OCI-M1 (cell line): ENCODE measurements around the gene RHCE.
"Not testable (repeated sequence)": the region's sequence is repeated elsewhere in the genome, so short reads cannot be mapped to it uniquely, and the experiment has no call there.

Experiments
- DNase-seq: peaks from one replicate; lab custom pipeline; 2025; lab: John Stamatoyannopoulos, UW

Gene RHCE

GRCh38 chr1:25397549-25397948 is 23.1 kb downstream of the RHCE start:
- DNase-seq: not testable (repeated sequence)

DNA sequence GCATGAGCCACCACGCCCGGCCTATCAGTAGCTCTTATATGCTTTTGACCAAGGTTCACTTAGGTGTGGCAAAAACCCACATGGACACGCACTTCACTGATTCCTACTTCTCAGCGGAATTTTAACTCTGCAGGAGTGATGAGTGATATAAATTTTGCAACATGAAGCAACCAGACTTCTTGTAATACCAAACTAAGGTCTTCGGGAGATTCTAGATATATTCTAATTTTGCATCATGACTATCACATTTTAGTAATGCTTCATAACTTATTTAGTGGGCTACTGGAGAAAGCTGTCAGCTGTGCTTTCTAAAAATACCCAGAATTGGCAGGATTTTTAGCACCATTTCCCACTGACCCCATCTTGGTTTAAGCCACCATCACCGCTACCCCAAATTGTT is 27.8 kb downstream of the RHCE start:
- no peak for DNase-seq

DNA sequence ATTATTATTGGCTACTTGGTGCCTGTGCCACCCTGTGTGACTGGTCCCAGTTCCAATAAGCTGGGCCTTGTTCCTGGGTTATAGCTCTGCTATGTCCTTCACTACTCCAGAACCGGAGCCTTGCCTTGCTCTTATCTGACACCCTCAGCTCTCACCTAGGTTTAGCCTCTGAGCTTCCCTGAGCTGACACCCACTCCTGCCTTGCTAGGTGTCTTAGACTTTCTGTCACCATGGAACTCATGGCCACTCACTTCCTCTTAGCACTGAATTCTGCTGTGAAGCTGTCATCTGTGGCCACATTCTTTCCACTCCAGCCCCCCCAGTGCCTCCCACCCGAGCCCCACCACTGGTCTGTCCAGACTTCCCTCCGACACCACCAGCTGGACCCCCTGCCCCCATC is 30.9 kb downstream of the RHCE start:
- DNase-seq: not testable (repeated sequence)

DNA sequence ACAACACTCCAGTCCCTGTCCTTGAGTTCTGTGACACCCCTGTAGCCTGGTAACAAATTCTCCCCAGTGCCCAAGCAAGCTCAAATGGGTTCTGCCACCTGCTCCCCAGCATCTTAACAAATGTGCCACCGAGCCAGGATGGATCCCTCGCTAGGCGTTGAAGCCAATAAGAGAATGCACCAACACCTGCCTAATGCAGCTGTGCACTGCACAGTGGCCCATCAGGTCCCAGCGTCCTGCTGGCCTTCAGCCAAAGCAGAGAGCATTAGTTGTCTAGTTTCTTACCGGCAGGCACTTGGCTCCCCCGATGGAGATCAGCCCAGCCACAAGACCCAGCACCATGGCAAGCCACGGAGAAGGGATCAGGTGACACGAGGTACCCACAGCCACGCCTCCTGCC is 31.9 kb downstream of the RHCE start:
- not testable (repeated sequence) for DNase-seq

DNA sequence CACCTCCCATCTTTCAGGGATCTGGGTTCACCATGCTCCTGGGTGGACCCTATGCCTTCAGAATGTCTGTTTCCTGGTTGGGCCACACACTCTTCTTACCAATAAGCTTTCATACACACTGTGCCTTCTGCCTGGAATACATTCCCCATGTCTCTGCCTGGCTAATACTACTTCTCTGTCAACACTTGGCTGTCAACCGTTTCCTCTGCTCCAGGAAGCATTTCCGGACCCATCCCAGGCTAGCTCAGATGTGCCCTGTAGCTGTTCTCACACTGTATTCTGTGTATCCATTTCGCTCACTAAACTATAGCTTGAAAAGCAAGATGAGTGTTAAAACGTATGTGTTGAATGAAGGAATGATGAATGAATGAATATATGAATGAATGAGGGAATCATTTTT is 33.5 kb downstream of the RHCE start:
- not testable (repeated sequence) for DNase-seq

GRCh38 chr1:25383875-25384274 is 36.8 kb downstream of the RHCE start:
- not testable (repeated sequence) for DNase-seq

GRCh38 chr1:25383090-25383489 is 37.5 kb downstream of the RHCE start:
- DNase-seq: not testable (repeated sequence)

DNA sequence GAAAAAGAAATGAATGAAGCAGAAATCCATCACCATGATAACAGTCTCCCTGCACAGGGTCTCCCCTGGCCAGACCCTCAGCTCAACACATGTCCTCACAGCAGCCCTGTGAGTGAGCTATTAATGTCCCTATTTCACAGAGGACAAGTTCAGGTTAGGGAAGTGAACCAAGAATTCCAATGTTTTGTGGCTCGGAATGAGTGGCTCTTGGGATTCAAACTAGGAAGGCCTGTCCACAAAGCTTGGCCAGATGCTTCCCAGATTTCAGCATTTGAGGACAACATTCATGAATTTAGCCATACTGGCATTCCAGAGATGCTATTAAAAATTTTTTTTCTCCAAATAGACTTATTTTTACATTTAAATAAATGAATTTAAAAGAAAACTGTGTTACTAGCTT is 38.1 kb downstream of the RHCE start:
- not testable (repeated sequence) for DNase-seq

GRCh38 chr1:25378367-25378766 is 42.3 kb downstream of the RHCE start:
- not testable (repeated sequence) for DNase-seq

DNA sequence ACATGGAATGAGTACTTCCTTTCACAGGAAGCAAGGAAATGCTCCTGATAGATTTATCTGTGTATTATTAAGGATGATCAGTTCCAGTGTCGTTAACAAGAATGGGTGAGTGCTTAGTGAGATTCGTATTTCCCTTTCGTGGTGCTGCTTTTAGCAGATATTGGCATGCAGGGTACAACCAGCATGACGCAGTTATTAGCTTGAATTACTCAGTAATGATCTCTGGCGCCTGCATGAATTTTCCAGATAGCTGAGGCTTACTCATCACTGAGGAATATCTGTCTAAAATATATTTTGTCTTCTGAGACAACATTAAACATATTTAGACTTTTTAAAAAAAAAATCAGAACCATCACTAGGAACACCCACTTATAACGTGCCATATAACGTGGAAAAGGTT is 48.9 kb downstream of the RHCE start:
- not testable (repeated sequence) for DNase-seq

GRCh38 chr1:25369691-25370271 is 50.8 kb downstream of the RHCE start:
- peak; percentile 60 for DNase-seq

DNA sequence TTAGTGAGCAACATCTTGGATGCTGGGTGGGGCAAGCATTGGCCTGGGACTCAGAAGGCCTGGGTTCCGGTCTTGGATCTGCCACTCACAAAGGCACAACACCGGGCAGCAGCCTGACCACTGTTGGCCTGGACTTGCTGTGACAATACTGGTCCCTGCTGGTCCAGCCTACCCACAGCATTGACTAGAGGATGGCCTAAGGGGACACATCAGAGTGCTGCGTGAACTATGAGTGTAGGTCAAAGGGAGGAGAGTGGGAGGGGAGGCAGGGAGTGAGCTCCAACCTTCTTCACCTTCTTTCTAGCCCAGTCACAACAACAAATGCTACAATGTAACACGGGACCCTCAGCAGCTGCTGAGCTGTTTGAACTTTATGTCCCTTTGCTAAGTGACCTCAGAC is 51.4 kb downstream of the RHCE start:
- DNase-seq: peak; percentile 60

DNA sequence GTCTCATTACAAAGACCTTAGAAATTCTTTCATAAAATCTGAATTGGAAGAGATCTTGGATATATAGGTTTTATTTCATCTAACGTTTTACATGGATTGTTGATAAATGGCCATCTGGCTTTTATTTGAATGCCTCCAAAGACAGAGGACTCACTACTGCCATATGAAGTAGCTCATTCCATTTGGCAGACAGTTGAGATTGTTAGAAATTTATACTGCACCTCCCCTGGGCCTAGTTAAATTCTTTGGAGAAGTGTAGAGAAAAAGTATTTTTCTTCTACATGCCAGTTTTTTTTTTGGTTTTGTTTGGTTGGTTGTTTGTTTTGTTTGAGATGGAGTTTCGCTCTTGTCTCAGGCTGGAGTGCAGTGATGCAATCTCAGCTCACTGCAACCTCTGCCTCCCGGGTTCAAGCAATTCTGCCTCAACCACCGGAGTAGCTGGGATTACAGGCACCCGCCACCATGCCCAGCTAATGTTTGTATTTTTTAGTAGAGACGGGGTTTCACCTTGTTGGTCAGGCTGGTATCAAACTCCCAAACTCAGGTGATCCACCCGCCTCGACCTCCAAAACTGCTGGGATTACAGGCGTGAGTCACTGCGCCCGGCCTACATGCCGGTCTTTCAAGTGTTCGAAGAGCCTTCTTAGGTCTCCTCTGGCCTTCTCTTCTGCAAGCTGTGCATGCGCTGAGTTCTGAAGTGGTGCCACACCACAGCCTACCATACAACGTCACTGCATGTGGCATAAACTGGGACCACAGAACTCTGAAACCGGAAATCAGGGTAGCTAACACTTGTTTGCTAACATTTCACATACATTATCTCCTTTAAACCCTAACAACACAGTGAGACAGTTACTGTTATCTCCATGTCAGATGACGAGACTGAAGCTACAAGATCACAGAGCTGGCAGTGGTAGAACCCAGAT is 57.7 kb downstream of the RHCE start:
- not testable (repeated sequence) for DNase-seq

DNA sequence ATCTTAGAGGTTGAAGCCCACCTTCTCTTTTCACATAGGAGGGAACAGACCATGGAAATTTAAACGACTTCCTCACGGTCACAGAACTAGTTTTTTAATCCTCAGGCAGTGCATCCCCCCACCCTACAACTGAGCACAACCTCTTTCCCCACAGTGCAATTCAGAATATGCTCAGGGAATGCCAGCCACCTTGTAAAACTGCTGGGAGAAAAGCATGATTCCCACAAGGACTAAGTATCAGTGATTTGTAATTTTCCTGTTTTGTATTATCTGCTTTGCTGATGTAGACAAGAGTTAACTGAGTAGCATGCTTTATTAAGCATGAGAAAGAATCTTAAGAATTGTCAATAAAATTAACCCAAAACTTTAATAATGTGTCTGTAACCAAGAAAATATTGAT is 58.7 kb downstream of the RHCE start:
- no peak for DNase-seq

DNA sequence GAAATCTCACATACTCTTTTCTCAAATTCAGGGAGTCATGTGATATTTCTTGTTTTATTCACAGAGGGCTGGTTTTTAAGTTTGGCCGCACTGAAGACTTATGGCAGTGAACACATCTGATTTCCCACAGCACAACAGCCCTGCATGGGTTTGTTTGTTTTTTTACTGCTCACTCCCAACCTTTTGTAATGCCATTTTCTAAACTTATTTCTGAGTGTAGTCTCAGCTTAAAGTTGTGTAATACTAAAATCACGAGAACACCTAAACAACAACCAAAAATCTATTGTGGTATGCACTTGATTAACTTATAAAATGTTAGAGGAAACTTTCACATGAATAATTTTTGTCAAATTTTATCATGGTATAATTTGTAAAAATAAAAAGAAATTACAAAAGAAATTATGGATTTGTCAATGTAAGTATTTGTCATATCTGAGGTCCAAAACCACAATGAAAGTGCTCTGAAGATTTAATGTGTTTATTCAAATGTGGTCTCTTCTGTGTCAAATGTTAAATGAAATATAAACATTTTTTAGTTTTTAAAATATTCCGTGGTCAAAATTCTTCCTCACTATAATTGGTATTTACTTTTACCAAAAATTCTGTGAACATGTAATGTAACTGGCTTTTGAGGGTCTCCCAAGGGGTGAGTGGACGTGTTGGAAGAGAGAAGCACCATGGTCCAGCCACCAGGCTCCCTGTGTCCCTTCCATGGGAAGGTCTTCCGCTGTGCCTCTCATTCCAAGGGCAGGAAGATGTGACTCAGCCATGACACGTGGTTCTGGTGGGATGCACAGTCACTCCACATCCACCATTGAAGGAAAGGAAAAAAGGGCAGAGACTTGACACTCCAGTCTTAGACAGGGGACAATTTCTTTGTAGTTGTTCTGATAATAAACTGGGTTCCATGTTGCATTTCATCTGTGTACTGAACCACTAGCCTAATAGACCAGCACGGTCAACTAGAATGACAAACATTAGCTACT is 59.7 kb downstream of the RHCE start:
- DNase-seq: no peak

GRCh38 chr1:25356848-25357247 is 63.8 kb downstream of the RHCE start:
- peak; percentile 52 for DNase-seq

GRCh38 chr1:25356441-25356840 is 64.2 kb downstream of the RHCE start:
- no peak for DNase-seq

DNA sequence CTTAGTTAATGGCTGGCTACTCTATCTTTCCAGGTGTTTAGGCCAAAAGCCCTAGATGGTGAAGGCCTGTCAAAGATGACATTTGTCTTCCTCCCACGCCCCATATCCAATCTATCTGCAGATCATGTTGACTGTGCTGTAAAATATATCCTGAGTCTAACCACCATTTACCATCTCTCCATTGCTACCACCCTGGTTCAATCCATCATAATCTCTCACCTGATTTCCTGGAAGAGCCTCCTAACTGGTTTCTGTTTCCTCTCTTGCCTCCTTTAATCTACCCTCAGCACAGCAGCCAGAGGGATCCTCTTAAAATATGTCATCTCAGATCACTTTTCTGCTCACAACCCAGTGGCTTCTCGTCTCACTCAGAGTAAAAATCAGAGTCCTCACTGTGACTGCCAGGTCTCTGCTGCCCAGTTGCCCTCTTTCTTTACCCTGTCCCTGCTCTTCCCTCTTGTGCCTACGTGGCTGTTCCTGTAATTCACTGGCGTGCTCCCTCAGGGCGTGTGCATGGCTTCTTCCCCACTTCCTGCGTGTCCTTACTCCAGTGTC is 64.7 kb downstream of the RHCE start:
- DNase-seq: peak; percentile 82

GRCh38 chr1:25349606-25350005 is 71.0 kb downstream of the RHCE start:
- DNase-seq: no peak

DNA sequence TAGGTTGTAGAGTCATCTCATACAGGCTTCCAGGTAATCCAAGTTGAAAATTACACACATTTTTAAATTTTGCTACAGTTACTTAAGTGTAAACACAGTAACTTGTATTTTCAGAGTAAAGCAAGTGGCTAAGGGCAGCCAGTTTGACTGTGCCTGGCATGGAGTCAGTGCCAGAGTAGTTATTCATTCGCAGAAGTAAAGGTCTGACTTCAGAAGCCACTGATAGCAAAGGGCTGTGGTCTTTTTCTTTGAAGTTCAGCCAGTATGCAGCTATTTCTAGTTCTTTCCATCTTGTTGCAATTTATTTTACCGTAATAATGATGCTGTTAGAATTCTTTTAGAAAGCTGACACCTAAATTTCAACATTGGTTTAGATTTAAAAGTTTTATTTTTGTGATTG is 73.1 kb downstream of the RHCE start:
- no peak for DNase-seq

DNA sequence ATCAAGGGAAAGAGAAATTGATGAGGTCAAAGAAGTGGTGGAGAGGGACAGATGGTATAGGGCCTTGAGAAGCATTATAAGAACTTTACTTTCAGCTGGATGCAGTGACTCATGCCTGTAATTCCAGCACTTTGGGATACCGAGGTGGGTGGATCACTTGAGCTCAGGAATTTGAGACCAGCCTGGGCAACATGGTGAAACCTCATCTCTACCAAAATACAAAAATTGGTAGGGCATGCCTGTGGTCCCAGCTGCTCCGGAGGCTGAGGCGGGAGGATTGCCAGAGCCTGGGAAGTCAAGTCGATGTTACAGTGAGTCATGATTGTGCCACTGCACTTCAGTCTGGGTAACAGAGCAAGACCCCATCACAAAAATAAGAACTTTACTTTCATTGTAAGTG is 76.8 kb downstream of the RHCE start:
- DNase-seq: no peak

DNA sequence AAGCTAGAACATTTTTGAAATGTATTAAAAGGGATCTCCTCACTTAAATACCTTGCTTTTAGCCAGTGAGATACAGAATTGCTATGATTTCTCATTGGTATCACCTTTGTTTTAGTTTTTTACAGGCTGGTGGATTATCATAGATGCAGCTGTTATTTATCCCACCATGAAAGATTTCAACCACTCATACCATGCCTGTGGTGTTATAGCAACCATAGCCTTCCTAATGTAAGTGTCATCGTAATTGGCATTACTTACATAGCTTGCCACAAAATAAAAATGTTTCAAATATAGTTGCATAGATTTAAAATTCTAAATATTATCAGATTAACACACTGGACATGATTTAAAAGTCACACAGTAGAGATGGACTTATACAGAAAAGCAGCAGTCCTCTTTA is 77.8 kb downstream of the RHCE start:
- DNase-seq: no peak
